Activated T-cell treated with anti-CD3 and anti-CD28 coated beads, Interleukin-2, amount 50 U/mL, for 4 hours (primary cell): Measurements from ENCODE around the gene THBD. TPM values are rescaled to one million over a fixed set of nuclear protein-coding genes. Genes with fewer than 3 reads are reported as not detected.
A peak's percentile ranks its signal among the peaks of the same experiment; 100 is the strongest.

Source experiments
- ATAC-seq, 2 donors: fragments of 200-7000 bp; cut with Tn5 transposase; one replicate each; pipeline ENCODE4 v1.10.0; 2021
- DNase-seq: peaks from one replicate; pipeline ENCODE4 v3.0.0-alpha.2; 2020
- H3K27me3 Mint-ChIP-seq: one replicate; pipeline ENCODE4 v1.8.0; 2021; ENCODE audit warnings: low read depth, mixed read lengths
- H3K36me3 Mint-ChIP-seq: one replicate; pipeline ENCODE4 v1.8.0; 2022; ENCODE audit warnings: mixed read lengths; ENCODE audit not compliant: insufficient read depth
- H3K4me1 Mint-ChIP-seq: one replicate; pipeline ENCODE4 v1.8.0; 2021; ENCODE audit warnings: low read depth, mixed read lengths
- H3K4me3 Mint-ChIP-seq: one replicate; pipeline ENCODE4 v1.8.0; 2021; ENCODE audit warnings: mild to moderate bottlenecking, moderate library complexity, mixed read lengths
- H3K9me3 Mint-ChIP-seq: one replicate; pipeline ENCODE4 v1.8.0; 2021; ENCODE audit warnings: mixed read lengths
- total RNA-seq, 3 donors: library from RNA; stranded (reverse); gene quantifications; one replicate each; pipeline ENCODE4 v1.2.1, GENCODE V29; 2021

Gene THBD
- total RNA-seq, 3 donors from 2014 or later: 0.05 to 0.08 TPM; not detected in 1

DNA sequence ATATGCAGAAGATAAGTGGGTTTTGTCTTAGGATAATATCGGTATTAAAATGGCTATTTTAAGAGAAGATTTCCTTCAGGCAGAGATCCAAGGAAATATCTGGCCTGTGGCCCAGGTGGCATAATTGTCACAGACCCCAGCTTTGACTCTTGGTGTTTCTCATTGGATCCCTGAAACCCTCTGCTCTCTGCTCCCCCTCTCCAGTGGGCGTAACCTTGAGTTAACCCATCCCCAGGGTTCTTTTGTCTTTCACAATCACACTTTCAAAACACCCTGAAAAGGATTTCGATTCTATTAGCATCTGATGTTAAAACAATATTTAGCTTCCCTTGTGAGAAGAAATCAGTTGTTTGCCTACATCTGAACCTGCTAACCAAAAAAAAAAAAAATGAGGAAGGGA is 7.2 kb downstream of the THBD start:
- no peaks in the 10 kb centered on the region for H3K36me3 Mint-ChIP-seq
- no peaks in the 10 kb centered on the region for H3K9me3 Mint-ChIP-seq
- H3K4me3 Mint-ChIP-seq: no peak overlapping the region
- no peaks in the 10 kb centered on the region for H3K4me1 Mint-ChIP-seq
- no peak for ATAC-seq
- DNase-seq: no peak
- H3K27me3 Mint-ChIP-seq: peaks cover 24% of the 10 kb centered on the region

DNA sequence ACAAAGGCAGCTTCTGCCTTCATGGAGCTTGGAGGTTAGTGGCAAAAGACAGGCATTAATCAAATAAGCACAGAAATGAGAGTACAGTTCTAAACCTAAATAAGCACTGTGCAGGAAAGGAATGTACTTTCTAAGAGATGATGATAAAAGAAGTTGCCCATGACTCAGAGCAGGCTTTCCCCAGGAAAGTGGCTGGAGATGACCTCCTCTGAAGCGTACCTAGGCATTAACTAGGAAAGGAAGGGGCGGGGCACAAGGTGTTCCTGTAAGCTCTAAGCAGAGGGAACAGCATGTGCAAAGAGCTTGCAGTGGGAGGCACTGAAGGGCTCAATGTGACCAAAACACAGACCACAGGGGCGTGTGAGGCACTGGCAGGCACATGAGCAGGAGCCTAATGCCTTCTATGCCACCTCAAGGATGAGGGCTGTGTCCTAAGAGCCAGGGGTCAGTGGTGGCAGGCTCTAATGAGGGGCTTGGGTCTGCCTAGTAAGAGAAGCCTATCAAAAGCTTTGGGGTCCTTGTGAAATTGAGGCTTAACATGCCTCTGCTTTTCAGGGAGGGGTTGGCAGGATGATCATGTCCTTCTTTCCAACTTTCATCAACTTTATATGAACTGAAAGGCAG is 9.5 kb downstream of the THBD start:
- H3K4me3 Mint-ChIP-seq: no peak overlapping the region
- no peaks in the 10 kb centered on the region for H3K36me3 Mint-ChIP-seq
- peaks cover 15% of the 10 kb centered on the region for H3K27me3 Mint-ChIP-seq

DNA sequence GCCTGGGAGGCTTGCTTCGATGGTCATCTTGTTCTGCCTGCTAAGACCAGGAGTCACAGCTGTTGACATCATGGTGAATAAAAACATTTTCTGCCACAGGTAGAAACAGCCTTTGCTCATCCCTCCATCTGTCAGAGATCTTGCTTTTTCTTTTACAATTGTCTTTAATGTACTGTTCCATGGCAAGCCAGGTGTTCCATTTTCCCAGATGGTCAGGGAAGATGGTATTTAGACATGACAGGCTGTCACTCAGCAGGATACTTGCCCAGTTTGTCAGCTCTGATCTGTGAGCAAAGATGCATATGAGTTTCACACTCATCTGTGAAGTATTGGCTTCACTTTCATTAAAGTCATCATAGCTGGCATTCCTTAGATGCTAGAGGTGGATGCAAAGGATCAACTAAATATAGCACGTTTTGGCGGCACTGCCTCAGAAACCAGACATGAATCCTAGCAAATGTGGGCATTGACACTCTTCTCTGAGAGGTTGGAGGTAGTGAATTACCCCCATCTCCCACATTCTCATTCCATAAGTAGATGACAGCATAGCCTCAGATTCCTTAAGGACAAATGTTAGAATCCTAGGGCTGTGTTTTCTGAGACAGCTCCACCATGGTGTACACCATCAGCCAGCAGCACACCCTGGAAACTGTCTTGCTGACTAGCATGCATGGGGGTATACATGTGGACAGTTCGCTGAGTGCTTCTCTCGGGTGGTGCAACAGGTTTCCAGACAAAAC is 10.2 kb downstream of the THBD start:
- Mint-ChIP-seq H3K9me3 (no peaks in the 10 kb centered on the region), H3K27me3 (peaks cover 17% of the 10 kb centered on the region), H3K36me3 (no peaks in the 10 kb centered on the region), H3K4me1 (no peaks in the 10 kb centered on the region), H3K4me3 (no peak overlapping the region)
- DNase-seq (no peak), ATAC-seq (no peak)

More for the DNA sequence above, 9.5 kb downstream of the THBD start:
- Mint-ChIP-seq H3K9me3 (no peaks in the 10 kb centered on the region), H3K4me1 (no peaks in the 10 kb centered on the region)
- DNase-seq: no peak
- no peak for ATAC-seq

DNA sequence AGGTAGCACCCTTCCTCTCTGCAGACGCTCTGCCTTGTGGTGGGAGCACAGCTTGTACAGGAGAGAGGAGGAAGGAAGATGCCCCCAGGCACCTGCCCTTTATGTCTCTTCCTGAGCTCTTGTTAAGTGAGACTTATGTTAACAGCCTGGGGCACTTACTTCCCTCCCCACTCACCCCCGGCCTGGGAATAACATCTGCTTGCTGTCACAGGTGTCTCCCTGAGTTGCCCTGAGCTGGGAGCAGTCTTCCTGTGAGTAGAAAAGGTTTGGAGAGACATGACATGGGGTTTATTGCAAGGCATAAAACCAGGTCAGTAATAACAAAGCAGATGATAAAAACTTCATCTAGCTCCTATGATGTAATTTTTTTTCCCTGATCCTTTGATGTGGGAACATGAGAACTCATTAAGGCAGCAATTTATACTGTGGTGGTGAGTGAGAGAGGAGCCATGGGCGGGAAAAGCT is 12.4 kb downstream of the THBD start:
- H3K4me3 Mint-ChIP-seq: no peak overlapping the region
- peaks cover 23% of the 10 kb centered on the region for H3K27me3 Mint-ChIP-seq

DNA sequence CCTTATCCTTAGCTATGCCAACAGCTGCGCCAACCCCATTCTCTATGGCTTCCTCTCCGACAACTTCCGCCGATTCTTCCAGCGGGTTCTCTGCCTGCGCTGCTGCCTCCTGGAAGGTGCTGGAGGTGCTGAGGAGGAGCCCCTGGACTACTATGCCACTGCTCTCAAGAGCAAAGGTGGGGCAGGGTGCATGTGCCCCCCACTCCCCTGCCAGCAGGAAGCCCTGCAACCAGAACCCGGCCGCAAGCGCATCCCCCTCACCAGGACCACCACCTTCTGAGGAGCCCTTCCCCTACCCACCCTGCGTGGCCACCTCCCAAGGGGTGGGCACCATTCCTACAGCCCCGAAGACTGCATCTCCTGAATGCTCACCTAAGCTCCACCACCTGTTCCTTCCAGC is 13.1 kb downstream of the THBD start:
- H3K4me3 Mint-ChIP-seq: no peak overlapping the region

More for the DNA sequence above, 12.4 kb downstream of the THBD start:
- ATAC-seq (no peak), DNase-seq (no peak)
- Mint-ChIP-seq H3K4me1 (no peaks in the 10 kb centered on the region), H3K36me3 (no peaks in the 10 kb centered on the region), H3K9me3 (no peaks in the 10 kb centered on the region)

DNA sequence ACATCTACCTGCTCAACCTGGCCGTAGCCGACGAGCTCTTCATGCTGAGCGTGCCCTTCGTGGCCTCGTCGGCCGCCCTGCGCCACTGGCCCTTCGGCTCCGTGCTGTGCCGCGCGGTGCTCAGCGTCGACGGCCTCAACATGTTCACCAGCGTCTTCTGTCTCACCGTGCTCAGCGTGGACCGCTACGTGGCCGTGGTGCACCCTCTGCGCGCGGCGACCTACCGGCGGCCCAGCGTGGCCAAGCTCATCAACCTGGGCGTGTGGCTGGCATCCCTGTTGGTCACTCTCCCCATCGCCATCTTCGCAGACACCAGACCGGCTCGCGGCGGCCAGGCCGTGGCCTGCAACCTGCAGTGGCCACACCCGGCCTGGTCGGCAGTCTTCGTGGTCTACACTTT is 13.7 kb downstream of the THBD start:
- no peak for ATAC-seq
- H3K9me3 Mint-ChIP-seq: no peaks in the 10 kb centered on the region
- no peak for DNase-seq
- H3K36me3 Mint-ChIP-seq: no peaks in the 10 kb centered on the region
- no peaks in the 10 kb centered on the region for H3K4me1 Mint-ChIP-seq
- peaks cover 27% of the 10 kb centered on the region for H3K27me3 Mint-ChIP-seq
- H3K4me3 Mint-ChIP-seq: no peak overlapping the region

More for the DNA sequence above, 13.1 kb downstream of the THBD start:
- Mint-ChIP-seq H3K36me3 (no peaks in the 10 kb centered on the region), H3K4me1 (no peaks in the 10 kb centered on the region), H3K9me3 (no peaks in the 10 kb centered on the region), H3K27me3 (peaks cover 28% of the 10 kb centered on the region)
- no peak for ATAC-seq
- no peak for DNase-seq

DNA sequence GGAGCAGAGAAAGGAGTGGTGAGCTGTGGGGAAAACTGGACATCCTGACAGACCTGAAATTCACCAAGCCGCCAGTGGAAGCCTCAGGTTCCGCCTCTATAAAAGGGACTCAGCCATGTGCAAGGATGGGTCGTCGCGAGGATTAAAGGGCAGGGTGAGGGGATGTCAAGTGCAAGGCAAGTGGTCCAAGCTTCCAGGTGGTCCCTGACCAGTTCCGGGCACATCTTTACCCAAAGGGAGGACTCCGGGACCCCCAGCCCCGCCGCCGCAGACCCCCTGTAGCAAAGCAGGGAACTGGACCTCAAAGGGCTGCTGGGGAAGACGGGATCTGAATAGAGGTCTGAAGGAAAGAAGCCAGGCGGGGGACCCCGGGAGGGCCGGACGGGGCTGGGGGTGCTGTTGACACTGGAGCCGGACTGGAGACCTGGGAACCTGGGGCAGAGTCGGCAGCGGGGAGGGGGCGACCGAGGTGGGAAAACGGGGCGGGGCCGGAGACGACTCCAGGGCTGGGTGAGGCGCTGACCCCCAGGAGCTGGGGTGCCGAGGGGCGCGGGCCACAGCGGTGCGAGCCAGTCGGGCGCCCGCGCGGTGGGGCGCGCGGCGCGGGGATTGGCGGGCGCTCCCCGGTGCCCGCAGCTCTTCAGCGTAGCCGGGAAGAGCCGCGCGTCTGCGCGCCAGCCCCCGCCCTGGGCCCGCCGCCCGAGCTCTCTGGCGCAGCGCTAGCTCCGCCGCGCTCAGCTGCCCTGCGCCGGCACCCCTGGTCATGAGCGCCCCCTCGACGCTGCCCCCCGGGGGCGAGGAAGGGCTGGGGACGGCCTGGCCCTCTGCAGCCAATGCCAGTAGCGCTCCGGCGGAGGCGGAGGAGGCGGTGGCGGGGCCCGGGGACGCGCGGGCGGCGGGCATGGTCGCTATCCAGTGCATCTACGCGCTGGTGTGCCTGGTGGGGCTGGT is 14.5 kb downstream of the THBD start, which contains the start of gene SSTR4:
SSTR4 (plus strand) TSS at position 592 of the 951 bp plus-strand sequence; CDS start at position 764, 172 bp downstream.
- ATAC-seq: peak in 1 of 2 donors; percentile 9
- Mint-ChIP-seq H3K4me1 (no peaks in the 10 kb centered on the region), H3K36me3 (no peaks in the 10 kb centered on the region), H3K27me3 (peaks cover 25% of the 10 kb centered on the region), H3K4me3 (no peak within 1 kb of the TSS), H3K9me3 (no peaks in the 10 kb centered on the region)
- DNase-seq: no peak

DNA sequence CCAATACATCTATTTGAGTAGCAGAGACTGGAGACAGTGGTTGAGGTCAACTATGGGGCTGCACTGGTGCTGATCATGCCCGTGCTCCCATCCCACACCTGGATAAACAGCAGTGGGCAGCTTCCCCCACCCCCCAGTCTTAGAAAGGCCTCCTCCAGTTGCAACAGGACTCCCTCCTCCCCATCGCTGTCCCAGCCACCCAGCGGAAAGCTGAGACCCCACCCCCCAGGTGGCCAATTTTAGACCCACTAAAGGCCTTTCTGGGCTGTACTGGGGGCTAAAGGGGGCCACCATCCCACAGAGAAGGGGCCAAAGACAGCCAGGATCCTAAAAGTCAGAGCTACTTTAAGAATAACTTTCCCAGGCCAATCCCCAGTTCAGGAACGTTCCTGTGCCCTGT is 15.6 kb downstream of the THBD start:
- DNase-seq (no peak), ATAC-seq (no peak)
- Mint-ChIP-seq H3K27me3 (peaks cover 25% of the 10 kb centered on the region), H3K9me3 (no peaks in the 10 kb centered on the region), H3K4me1 (no peaks in the 10 kb centered on the region), H3K36me3 (no peaks in the 10 kb centered on the region), H3K4me3 (no peak overlapping the region)

DNA sequence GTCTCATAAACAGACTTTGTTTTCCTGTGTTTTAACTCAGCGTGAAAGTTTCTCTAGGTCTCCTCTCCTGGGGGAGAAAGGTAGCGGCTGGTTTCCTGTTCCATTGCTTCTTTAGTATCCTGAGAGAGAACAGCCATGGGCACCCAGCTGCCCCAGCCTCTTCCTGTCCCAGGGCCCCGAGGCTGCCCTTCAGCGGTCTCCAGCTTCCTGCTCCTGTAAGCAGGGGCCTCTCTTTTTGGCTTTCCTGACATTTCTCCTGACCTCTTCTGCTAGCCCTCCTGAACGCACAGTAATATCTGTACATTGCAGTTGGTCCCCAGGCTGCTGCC is 16.8 kb downstream of the THBD start:
- no peak for DNase-seq
- Mint-ChIP-seq H3K36me3 (no peaks in the 10 kb centered on the region), H3K9me3 (no peaks in the 10 kb centered on the region), H3K4me1 (no peaks in the 10 kb centered on the region), H3K4me3 (no peak overlapping the region), H3K27me3 (peaks cover 22% of the 10 kb centered on the region)
- ATAC-seq: no peak

DNA sequence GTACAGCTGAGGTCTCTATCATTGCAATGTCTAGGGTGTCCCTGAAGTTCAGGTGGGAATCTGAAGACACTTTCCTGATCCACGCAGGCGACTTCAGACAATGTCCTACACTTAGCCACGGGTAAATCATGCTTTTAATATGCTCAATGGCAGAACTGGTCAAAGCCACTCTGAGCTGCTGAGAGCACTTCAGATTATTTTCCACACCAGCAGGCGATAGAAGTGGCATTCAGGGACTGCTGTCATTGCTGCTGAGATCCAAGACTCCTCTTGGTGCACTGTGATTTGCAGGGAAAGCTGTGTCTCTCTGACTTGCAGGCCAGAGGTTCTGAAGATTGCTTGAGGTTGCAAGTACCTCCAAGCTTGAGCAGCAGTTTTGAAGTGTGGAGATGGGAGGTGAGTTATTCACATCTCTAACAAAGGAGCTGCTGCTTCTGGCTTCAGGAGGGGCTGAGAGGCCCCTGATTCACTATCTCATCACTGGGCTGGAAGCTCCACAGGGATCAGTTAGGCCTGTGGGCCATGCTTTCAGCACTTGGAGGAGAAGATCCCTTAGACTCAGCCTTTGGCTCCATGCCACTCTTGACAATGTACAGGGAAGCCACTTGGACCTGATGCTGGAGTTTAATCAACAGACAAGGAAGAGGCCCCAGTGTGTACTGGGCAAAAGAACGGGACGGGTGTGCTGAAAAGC is 17.3 kb downstream of the THBD start:
- Mint-ChIP-seq H3K9me3 (no peaks in the 10 kb centered on the region), H3K27me3 (peaks cover 22% of the 10 kb centered on the region), H3K36me3 (no peaks in the 10 kb centered on the region), H3K4me1 (no peaks in the 10 kb centered on the region), H3K4me3 (no peak overlapping the region)
- DNase-seq (no peak), ATAC-seq (no peak)

DNA sequence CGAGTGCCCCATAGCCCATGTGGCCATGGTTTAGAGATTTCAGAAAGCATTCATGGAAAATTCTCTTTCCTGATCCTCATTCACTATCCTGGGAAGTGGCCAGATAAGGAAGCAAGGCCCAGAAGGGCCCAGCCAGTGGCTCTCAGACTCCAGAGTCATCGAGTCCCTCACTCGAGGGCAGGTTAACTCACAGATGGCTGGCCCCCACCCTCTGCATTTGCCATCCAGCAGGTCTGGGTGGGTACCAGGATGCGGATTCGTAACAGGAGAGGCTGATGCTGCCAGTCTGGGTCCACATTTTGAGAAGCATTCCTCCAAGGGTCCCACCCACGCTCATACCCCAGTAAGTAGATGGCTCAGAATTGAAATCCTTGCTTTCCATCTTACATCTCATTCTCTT is 18.1 kb downstream of the THBD start:
- DNase-seq (no peak), ATAC-seq (no peak)
- Mint-ChIP-seq H3K4me1 (no peaks in the 10 kb centered on the region), H3K27me3 (peaks cover 19% of the 10 kb centered on the region), H3K9me3 (no peaks in the 10 kb centered on the region), H3K36me3 (no peaks in the 10 kb centered on the region), H3K4me3 (no peak overlapping the region)

DNA sequence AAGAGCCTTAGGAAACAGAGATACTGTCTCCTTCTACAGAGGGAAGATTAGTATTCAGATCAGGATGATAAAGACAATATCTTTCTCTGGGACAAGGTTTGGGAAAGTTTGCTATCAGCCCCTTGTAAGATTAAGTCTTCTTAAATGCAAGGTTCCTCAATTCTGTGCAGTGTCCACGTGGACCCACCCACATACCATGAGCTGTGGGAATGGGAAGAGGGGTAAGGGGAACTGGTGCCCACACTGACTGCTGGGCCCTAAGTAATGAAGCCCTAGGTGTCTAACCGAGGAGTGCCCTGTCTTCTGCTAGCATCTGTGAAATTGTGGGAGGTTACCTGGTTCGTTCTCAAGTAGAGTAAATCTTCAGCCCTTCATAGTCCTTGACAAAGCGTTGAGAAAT is 20.1 kb downstream of the THBD start:
- Mint-ChIP-seq H3K4me1 (no peaks in the 10 kb centered on the region), H3K4me3 (no peak overlapping the region), H3K36me3 (no peaks in the 10 kb centered on the region), H3K27me3 (peaks cover 14% of the 10 kb centered on the region), H3K9me3 (no peaks in the 10 kb centered on the region)
- DNase-seq (no peak), ATAC-seq (no peak)

DNA sequence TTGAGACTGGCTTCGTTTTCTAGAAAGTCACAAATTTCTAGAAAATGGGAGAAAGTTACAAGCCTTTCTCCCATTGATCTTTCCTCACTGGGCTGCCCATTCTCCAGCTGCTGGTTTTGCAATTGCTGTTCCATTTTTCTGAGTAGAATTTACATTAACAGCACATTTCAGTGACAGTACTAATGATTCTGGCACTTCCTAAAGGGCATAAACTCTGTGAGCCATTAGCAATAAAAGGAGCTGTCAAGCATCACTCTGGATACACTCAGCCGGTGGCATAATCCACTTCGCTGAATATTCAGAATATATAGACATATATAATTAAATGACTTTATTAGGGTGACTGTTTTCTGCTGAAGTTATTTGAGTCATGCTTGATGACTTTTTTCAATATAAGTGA is 21.1 kb downstream of the THBD start:
- no peak overlapping the region for H3K4me3 Mint-ChIP-seq
- H3K27me3 Mint-ChIP-seq: peaks cover 11% of the 10 kb centered on the region
- no peaks in the 10 kb centered on the region for H3K36me3 Mint-ChIP-seq
- ATAC-seq (no peak), DNase-seq (no peak)
- no peaks in the 10 kb centered on the region for H3K4me1 Mint-ChIP-seq
- H3K9me3 Mint-ChIP-seq: no peaks in the 10 kb centered on the region

DNA sequence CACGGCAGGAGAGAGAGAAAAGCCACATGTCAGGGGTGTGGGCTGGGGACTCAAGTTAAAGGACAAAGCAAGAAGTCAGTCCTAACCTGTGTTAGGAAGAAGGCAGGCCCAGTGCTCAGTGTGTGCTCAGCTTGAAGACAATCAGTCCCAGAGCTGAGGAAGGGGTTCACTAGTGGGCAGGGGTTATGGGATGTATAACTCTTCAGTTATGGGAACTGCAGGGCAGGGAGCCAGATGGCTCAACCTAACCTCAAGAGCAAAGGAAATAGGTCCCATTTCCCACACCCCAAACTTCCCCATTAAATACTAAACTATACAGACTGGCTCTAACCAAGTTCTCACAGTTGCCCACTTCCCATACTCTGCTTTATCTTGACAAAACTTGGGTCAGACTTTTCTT is 21.8 kb downstream of the THBD start:
- Mint-ChIP-seq H3K36me3 (no peaks in the 10 kb centered on the region), H3K4me1 (no peaks in the 10 kb centered on the region), H3K27me3 (peaks cover 5% of the 10 kb centered on the region), H3K9me3 (no peaks in the 10 kb centered on the region), H3K4me3 (no peak overlapping the region)
- DNase-seq: no peak
- ATAC-seq: no peak
